Skin of body (tissue), 2 donors: ENCODE measurements around the gene LTBP2. TPM values are rescaled to one million over a fixed set of nuclear protein-coding genes. Genes with fewer than 3 reads are reported as not detected.

ENCODE experiments used
- DNase-seq: peaks from one replicate; lab custom pipeline; 2025; lab: John Stamatoyannopoulos, UW
- total RNA-seq: library from RNA; depleted of rRNA; stranded (reverse); fragments of >200 nt; gene quantifications from one replicate; pipeline ENCODE4 v1.2.3, GENCODE V29; 2014

The LTBP2 gene
- total RNA-seq, 1 donor from 2014 or later = 18.8 TPM

- DNase-seq = peak; percentile 38
Measured at GRCh38 chr14:74491956-74492775, 119.9 kb downstream of the LTBP2 start.

- no peak for DNase-seq
Measured at GRCh38 chr14:74490486-74490885, 121.6 kb downstream of the LTBP2 start.

GRCh38 chr14:74488786-74489397 is 123.1 kb downstream of the LTBP2 start:
- DNase-seq = no peak

GRCh38 chr14:74486164-74486563 is 125.9 kb downstream of the LTBP2 start:
- DNase-seq = no peak

- no peak for DNase-seq
Measured at GRCh38 chr14:74483321-74483720, 128.7 kb downstream of the LTBP2 start.

- no peak for DNase-seq
Measured at GRCh38 chr14:74482571-74482970, 129.5 kb downstream of the LTBP2 start.

- no peak for DNase-seq
Measured at GRCh38 chr14:74480046-74480445, 132.0 kb downstream of the LTBP2 start.

GRCh38 chr14:74478996-74479635 is 132.9 kb downstream of the LTBP2 start:
- no peak for DNase-seq

- no peak for DNase-seq
Measured at GRCh38 chr14:74476607-74477006, 135.4 kb downstream of the LTBP2 start.

- no peak for DNase-seq
Measured at GRCh38 chr14:74476107-74476506, 135.9 kb downstream of the LTBP2 start.

GRCh38 chr14:74475678-74476077 is 136.4 kb downstream of the LTBP2 start:
- no peak for DNase-seq

- no peak for DNase-seq
Measured at GRCh38 chr14:74474376-74474775, 137.7 kb downstream of the LTBP2 start.

GRCh38 chr14:74472601-74473000 is 139.4 kb downstream of the LTBP2 start:
- DNase-seq = no peak

- no peak for DNase-seq
Measured at GRCh38 chr14:74469548-74470518, 142.2 kb downstream of the LTBP2 start.

GRCh38 chr14:74468513-74468912 is 143.5 kb downstream of the LTBP2 start:
- no peak for DNase-seq

GRCh38 chr14:74465335-74465734 is 146.7 kb downstream of the LTBP2 start:
- no peak for DNase-seq

- no peak for DNase-seq
Measured at GRCh38 chr14:74464785-74465184, 147.3 kb downstream of the LTBP2 start.

GRCh38 chr14:74463697-74464096 is 148.3 kb downstream of the LTBP2 start:
- no peak for DNase-seq

GRCh38 chr14:74462993-74463392 is 149.0 kb downstream of the LTBP2 start:
- DNase-seq = no peak

- no peak for DNase-seq
Measured at GRCh38 chr14:74459976-74460375, 152.1 kb downstream of the LTBP2 start.

- DNase-seq = no peak
Measured at GRCh38 chr14:74459289-74459946, 152.6 kb downstream of the LTBP2 start.
